HepG2 (cell line): ENCODE data around the gene MSH3. TPM values are rescaled to one million over a fixed set of nuclear protein-coding genes. Genes with fewer than 3 reads are reported as not detected.

ENCODE experiments used
- ATAC-seq: fragments of 200-7000 bp; cut with Tn5 transposase; 3 replicates; pipeline ENCODE4 v1.9.1; 2020; ENCODE audit warnings: mild to moderate bottlenecking, moderate library complexity
- BruUV-seq: library from RNA; stranded (reverse); fragments of 400-500 nt; replicated peaks from 2 replicates; lab custom pipeline; 2021; lab: Mats Ljungman, UMichigan
- CTCF ChIA-PET: fragments of 300-600 bp; formaldehyde crosslinking; extraction: SDS; loops from one replicate; lab custom pipeline; 2021; ENCODE audit warnings: low total read pairs, inconsistent platforms, low intra/inter-chr PET ratio; lab: Yijun Ruan, JAX
- POLR2A ChIA-PET: fragments of 350-600 bp; sonication (Branson Sonifier 250); formaldehyde crosslinking; loops from one replicate; lab custom pipeline; 2020; ENCODE audit warnings: antibody characterized with exemption, inconsistent platforms; lab: Yijun Ruan, JAX
- DNase-seq: peaks from one replicate; pipeline ENCODE4 v3.0.0-alpha.2; 2015; ENCODE audit warnings: low spot score
- FAIRE-seq: peaks from 3 replicates; lab custom pipeline; 2011; peaks lifted over from hg19 to GRCh38; lab: Jason Lieb, UNC
- H2AFZ ChIP-seq: one replicate; pipeline ENCODE4 v1.6.1; 2011; ENCODE audit warnings: low read length, inconsistent platforms
- H3K27ac ChIP-seq: fragments of 300-600 bp; 3 replicates; pipeline ENCODE4 v1.8.0; 2011; ENCODE audit warnings: mixed run types, mild to moderate bottlenecking, mixed read lengths, low read length, inconsistent platforms; ENCODE audit not compliant: insufficient read depth; ENCODE audit errors: extremely low read length
- H3K27me3 ChIP-seq, 2 experiments: fragments of 200-600 bp in 1 of 2; 2 replicates in 1 of 2; 3 replicates in 1 of 2; pipeline versions ENCODE4 v1.6.0 to v1.8.0; 2011; ENCODE audit warnings: low read length in 2 of 2, mild to moderate bottlenecking in 2 of 2, moderate library complexity in 2 of 2, inconsistent platforms in 1 of 2; ENCODE audit not compliant: insufficient read depth in 2 of 2, control insufficient read depth in 1 of 2
- H3K36me3 ChIP-seq, 2 experiments: fragments of 200-600 bp in 1 of 2; replicated peaks in 1 of 2; 2 replicates in 1 of 2; 3 replicates in 1 of 2; pipeline versions ENCODE4 v1.5.1 to v1.8.0; 2011; ENCODE audit warnings: low read length in 2 of 2, inconsistent platforms in 1 of 2; ENCODE audit not compliant: insufficient read depth in 2 of 2, control insufficient read depth in 1 of 2
- H3K4me1 ChIP-seq: 2 replicates; pipeline ENCODE4 v1.5.1; 2012; ENCODE audit warnings: low read length, inconsistent platforms; ENCODE audit not compliant: insufficient read depth
- H3K4me2 ChIP-seq: 2 replicates; pipeline ENCODE4 v1.6.0; 2011; ENCODE audit warnings: low read depth, low read length, inconsistent platforms
- H3K4me3 ChIP-seq, 3 experiments: fragments of 200-600 bp in 1 of 3; sonication (generic), shearing (Covaris generic) in 1 of 3; replicated peaks in 1 of 3; 2 replicates each; pipeline ENCODE4 v1.5.1; 2011 to 2016; ENCODE audit warnings: low read length in 3 of 3, inconsistent platforms in 2 of 3, low read depth in 2 of 3, mild to moderate bottlenecking in 2 of 3, control low read depth in 1 of 3, mixed read lengths in 1 of 3; ENCODE audit not compliant: insufficient read depth in 1 of 3
- H3K79me2 ChIP-seq: one replicate; pipeline ENCODE4 v1.6.1; 2011; ENCODE audit warnings: low read length, inconsistent platforms; ENCODE audit not compliant: insufficient read depth
- H3K9ac ChIP-seq: 2 replicates; pipeline ENCODE4 v1.6.0; 2011; ENCODE audit warnings: mild to moderate bottlenecking, low read depth, low read length, inconsistent platforms; ENCODE audit not compliant: insufficient read depth
- H3K9me3 ChIP-seq: 2 replicates; pipeline ENCODE4 v1.5.1; 2012; ENCODE audit warnings: mild to moderate bottlenecking, low read length
- H4K20me1 ChIP-seq: 2 replicates; pipeline ENCODE4 v1.6.0; 2011; ENCODE audit warnings: inconsistent platforms, mild to moderate bottlenecking, low read length, moderate library complexity; ENCODE audit not compliant: insufficient read depth
- CEBPB ChIP-seq: IDR thresholded peaks from 2 replicates; pipeline ENCODE4 v1.6.1; 2011; ENCODE audit warnings: low read depth, low read length, improper control_type of control experiment, borderline replicate concordance
- CTCF ChIP-seq: sonication (generic); formaldehyde crosslinking; IDR thresholded peaks from 2 replicates; pipeline ENCODE4 v1.5.0; 2020; ENCODE audit warnings: mild to moderate bottlenecking, missing genetic modification reagents, moderate library complexity
- DDIT3 ChIP-seq: sonication (generic); formaldehyde crosslinking; IDR thresholded peaks from 2 replicates; pipeline ENCODE4 v1.4.0; 2020; ENCODE audit warnings: mild to moderate bottlenecking, missing genetic modification reagents
- ETV5 ChIP-seq: IDR thresholded peaks from 2 replicates; pipeline ENCODE4 v1.6.1; 2018; ENCODE audit warnings: missing biosample characterization, missing genetic modification reagents, inconsistent platforms, borderline replicate concordance
- FOXP4 ChIP-seq: sonication (generic); formaldehyde crosslinking; IDR thresholded peaks from 2 replicates; pipeline ENCODE4 v1.4.0; 2020; ENCODE audit warnings: missing genetic modification reagents
- STAG1 ChIP-seq: sonication (generic); formaldehyde crosslinking; IDR thresholded peaks from 2 replicates; pipeline ENCODE4 v1.4.0; 2020; ENCODE audit warnings: missing genetic modification reagents
- ZBTB34 ChIP-seq: sonication (generic); formaldehyde crosslinking; IDR thresholded peaks from 2 replicates; pipeline ENCODE4 v1.8.0; 2022; ENCODE audit warnings: mild to moderate bottlenecking, missing genetic modification reagents
- ZNF329 ChIP-seq: sonication (generic); formaldehyde crosslinking; IDR thresholded peaks from 2 replicates; pipeline ENCODE4 v1.9.0; 2021; ENCODE audit warnings: low read depth, mild to moderate bottlenecking, missing genetic modification reagents
- WGBS: methylation state at CpG from one replicate; pipeline ENCODE4 v1.1.6; 2017; ENCODE audit warnings: low lambda C conversion rate; 5-methylcytosine and 5-hydroxymethylcytosine counted together
- in situ Hi-C: cut with HindIII; loops from 2 replicates; pipeline ENCODE4 v1.10.0; 2017; ENCODE audit warnings: low pct_unique_long_range_greater_than_20kb; ENCODE audit not compliant: extremely low pct_ligation_motif_present
- intact Hi-C: fragments of 100-400 bp; cut with micrococcal nuclease; formaldehyde crosslinking; loops from one replicate; pipeline ENCODE4 v1.10.0; 2022; ENCODE audit not compliant: unreplicated experiment
- polyA plus RNA-seq, 8 experiments: library from polyadenylated mRNA; depleted of rRNA in 3 of 8; stranded (reverse) in 7 of 8; unstranded in 1 of 8; fragments of >200 nt; fragmentation: Illumina TruSeq in 4 of 8; extraction: Trizol in 4 of 8; gene quantifications; 2 replicates each; pipeline versions ENCODE4 v1.2.1 to v1.2.3, GENCODE V29; 2011 to 2016; ENCODE audit warnings: low read depth in 4 of 8, missing spikeins in 1 of 8, mixed read lengths in 1 of 8; ENCODE audit not compliant: insufficient read depth in 1 of 8
- total RNA-seq, 5 experiments: library from RNA; depleted of rRNA; stranded (reverse); fragments of >200 nt; fragmentation: Illumina TruSeq; extraction: Trizol; gene quantifications; 2 replicates each; pipeline ENCODE4 v1.2.3, GENCODE V29; 2016; ENCODE audit warnings: low read depth in 1 of 5

MSH3 gene
- total and polyA plus RNA-seq, 2 of the 13 experiments (the other 11 are each of a cell fraction or from before 2014, with no cell fraction given), result 4.0 to 16.4 TPM

- no peak overlapping the region for H3K4me3 ChIP-seq
- no TSS peak for BruUV-seq
- ChIA-PET POLR2A (no interaction called here), CTCF (no interaction called here)
- DNase-seq (peak; percentile 8), FAIRE-seq (no peak), ATAC-seq (no peak)
- H3K4me1 ChIP-seq, result no peaks in the 10 kb centered on the region
- H3K79me2 ChIP-seq, result no peaks in the 10 kb centered on the region
- H3K27ac ChIP-seq, result no peak overlapping the region
- no peaks in the 10 kb centered on the region for H3K9me3 ChIP-seq
- H4K20me1 ChIP-seq, result no peaks in the 10 kb centered on the region
- intact Hi-C loops, result no loop called here
- in situ Hi-C loops, result no loop called here
- no peak overlapping the region for H3K9ac ChIP-seq
- H3K36me3 ChIP-seq, result peaks cover 0 to 4% of the 10 kb centered on the region in 2 experiments; a peak in 3 of 5 replicates
- no peak overlapping the region for H3K4me2 ChIP-seq
- no peak overlapping the region for H2AFZ ChIP-seq
- TF ChIP-seq STAG1 (CRISPR knock-in tag), result peak; percentile 51
- no peak for TF ChIP-seq CEBPB
- TF ChIP-seq CTCF (CRISPR knock-in tag), result peak; percentile 21
- no peak for TF ChIP-seq FOXP4 (CRISPR knock-in tag)
- H3K27me3 ChIP-seq, result no peaks in the 10 kb centered on the region
- 100% methylated on average over 1 of the region's 1 CpG for WGBS
Observed at GRCh38 chr5:80804332-80804731, 149.9 kb downstream of the MSH3 start.

GRCh38 chr5:80805038-80805437 lies 150.6 kb downstream of the MSH3 start:
- intact Hi-C loops, result no loop called here
- TF ChIP-seq ZBTB34 (CRISPR knock-in tag), result no peak
- TF ChIP-seq ZNF329 (CRISPR knock-in tag), result no peak
- TF ChIP-seq DDIT3 (CRISPR knock-in tag), result no peak
- no peak for TF ChIP-seq ETV5
- ChIA-PET CTCF (no interaction called here), POLR2A (no interaction called here)
- FAIRE-seq (no peak), ATAC-seq (no peak), DNase-seq (no peak)
- in situ Hi-C loops, result no loop called here
- no peak overlapping the region for H3K4me3 ChIP-seq
- H3K4me2 ChIP-seq, result no peak overlapping the region
- no peaks in the 10 kb centered on the region for H4K20me1 ChIP-seq
- WGBS, result 98% methylated on average over 2 of the region's 2 CpGs
- H3K27ac ChIP-seq, result no peak overlapping the region
- H3K36me3 ChIP-seq, result peaks cover 0 to 4% of the 10 kb centered on the region in 2 experiments; a peak in 3 of 5 replicates
- H3K9me3 ChIP-seq, result no peaks in the 10 kb centered on the region
- no peaks in the 10 kb centered on the region for H3K4me1 ChIP-seq
- no peak overlapping the region for H3K9ac ChIP-seq
- H2AFZ ChIP-seq, result no peak overlapping the region
- no peaks in the 10 kb centered on the region for H3K27me3 ChIP-seq
- BruUV-seq, result no TSS peak
- H3K79me2 ChIP-seq, result no peaks in the 10 kb centered on the region
